Panc1 (cell line): Measurements from ENCODE around the gene TRABD2B.

Source experiments
- CTCF ChIP-seq: fragments of 450-650 bp; IDR thresholded peaks from 2 replicates; pipeline ENCODE4 v1.5.1; 2017; ENCODE audit warnings: mild to moderate bottlenecking
- POLR2AphosphoS5 ChIP-seq: IDR thresholded peaks from 2 replicates; pipeline ENCODE4 v1.6.1; 2012; ENCODE audit warnings: mild to moderate bottlenecking, low read depth, low read length, moderate library complexity

- no peak for TF ChIP-seq POLR2AphosphoS5
- no peak for TF ChIP-seq CTCF
These were observed 229.5 kb downstream of the TRABD2B start for GRCh38 chr1:47767741-47768100.
